ENCODE measurements around the gene SNX13. TPM values are rescaled to one million over a fixed set of nuclear protein-coding genes. Genes with fewer than 3 reads are reported as not detected.

The SNX13 gene
- total RNA-seq, 6 experiments from 2014 or later: 17.1 to 22.5 (median 21.0) TPM

DNA sequence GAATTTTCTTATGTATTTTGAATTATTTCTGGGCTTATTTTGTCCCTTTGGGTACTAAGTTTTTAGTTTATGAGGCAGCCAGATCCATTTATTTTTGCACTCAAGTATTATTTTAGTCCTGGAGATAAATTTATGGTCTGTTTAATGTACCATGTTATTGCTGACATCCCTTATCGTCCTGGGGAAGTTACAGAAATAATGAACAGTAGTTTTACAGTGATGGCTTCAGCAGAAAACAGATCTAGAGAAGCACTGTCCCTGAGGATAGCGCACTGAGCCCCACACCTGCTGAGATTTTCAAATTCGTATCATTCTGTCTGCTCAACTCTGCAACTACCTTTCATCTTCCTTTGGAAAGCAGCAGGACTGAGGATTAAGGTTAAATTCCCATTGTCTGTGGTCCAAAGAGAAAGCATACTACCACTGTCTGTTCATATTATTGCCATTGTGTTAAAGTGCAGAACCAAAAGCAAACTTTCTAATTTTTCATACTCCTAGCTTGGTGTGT is 168.3 kb downstream of the SNX13 start:
- WGBS (ENCODE audit: insufficient coverage, low coverage, low lambda C conversion rate, missing lambda C conversion rate): 46% methylated on average over 3 of the region's 3 CpGs
- Histone ChIP-seq H3K36me3 (no peaks in the 10 kb centered on the region), H3K27ac (no peak overlapping the region), H3K4me1 (no peaks in the 10 kb centered on the region), H3K9me3 (no peaks in the 10 kb centered on the region), H3K27me3 (no peaks in the 10 kb centered on the region), H3K4me3 (no peak overlapping the region)
- no peak for DNase-seq
- TF ChIP-seq, protein P1, sequence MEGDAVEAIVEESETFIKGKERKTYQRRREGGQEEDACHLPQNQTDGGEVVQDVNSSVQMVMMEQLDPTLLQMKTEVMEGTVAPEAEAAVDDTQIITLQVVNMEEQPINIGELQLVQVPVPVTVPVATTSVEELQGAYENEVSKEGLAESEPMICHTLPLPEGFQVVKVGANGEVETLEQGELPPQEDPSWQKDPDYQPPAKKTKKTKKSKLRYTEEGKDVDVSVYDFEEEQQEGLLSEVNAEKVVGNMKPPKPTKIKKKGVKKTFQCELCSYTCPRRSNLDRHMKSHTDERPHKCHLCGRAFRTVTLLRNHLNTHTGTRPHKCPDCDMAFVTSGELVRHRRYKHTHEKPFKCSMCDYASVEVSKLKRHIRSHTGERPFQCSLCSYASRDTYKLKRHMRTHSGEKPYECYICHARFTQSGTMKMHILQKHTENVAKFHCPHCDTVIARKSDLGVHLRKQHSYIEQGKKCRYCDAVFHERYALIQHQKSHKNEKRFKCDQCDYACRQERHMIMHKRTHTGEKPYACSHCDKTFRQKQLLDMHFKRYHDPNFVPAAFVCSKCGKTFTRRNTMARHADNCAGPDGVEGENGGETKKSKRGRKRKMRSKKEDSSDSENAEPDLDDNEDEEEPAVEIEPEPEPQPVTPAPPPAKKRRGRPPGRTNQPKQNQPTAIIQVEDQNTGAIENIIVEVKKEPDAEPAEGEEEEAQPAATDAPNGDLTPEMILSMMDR (IDR thresholded peaks at IDR 0.05): no peak
- TF ChIP-seq POLR2A (IDR thresholded peaks at IDR 0.05): no peak
- ATAC-seq: no peak
- intact Hi-C loops (cut with DNase I): no loop called here

GRCh38 chr7:17770710-17771375 is 169.5 kb downstream of the SNX13 start:
- Histone ChIP-seq H3K27ac (no peak overlapping the region), H3K27me3 (no peaks in the 10 kb centered on the region), H3K4me3 (no peak overlapping the region), H3K9me3 (no peaks in the 10 kb centered on the region), H3K4me1 (no peaks in the 10 kb centered on the region), H3K36me3 (no peaks in the 10 kb centered on the region)
- intact Hi-C loops (cut with DNase I): no loop called here
- TF ChIP-seq, protein P1 (IDR thresholded peaks at IDR 0.05): no peak
- no peak for TF ChIP-seq POLR2A (IDR thresholded peaks at IDR 0.05)
- WGBS (ENCODE audit: insufficient coverage, low coverage, low lambda C conversion rate, missing lambda C conversion rate): 48% methylated on average over 4 of the region's 4 CpGs
- ATAC-seq (peak; percentile 34 to 46 (median 35)), DNase-seq (no peak)

DNA sequence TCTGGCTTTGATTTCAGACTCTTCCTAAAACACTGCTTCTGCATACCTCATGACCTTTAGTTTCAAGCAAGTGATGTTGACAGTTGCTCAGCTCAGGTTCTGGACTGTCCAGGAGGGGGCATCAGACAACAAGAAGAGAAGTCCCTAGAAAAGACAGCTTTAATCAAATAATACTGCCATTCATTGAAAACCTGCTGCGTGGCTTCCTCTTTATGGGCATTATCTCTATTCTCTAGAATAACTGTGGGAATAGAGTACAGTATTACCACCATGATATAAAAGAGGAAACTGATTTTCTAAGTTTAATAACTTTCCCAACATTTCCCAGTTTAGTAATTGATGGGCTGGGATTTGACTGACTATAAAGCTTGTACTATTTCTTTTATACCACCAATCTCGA is 170.4 kb downstream of the SNX13 start:
- intact Hi-C loops (cut with DNase I): no loop called here
- peak; percentile 83 to 90 (median 87) for ATAC-seq

DNA sequence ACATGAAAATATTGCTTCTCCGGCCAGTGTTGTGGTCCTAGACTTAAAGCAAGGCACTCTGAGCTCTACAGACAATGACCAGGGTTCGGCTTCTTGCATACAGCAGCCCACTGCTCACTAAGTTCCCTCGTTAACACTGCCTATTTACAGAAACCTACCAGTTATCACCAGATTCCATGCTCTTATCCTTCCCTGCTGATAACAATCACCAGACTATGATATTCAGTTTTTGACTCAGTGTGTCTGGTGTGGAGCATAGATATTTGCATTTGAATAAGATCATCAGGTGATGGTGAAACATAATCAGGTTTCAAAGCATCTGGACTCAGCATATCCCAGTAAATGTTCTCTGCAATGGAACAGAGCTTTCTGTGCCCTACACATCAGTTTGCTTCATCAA is 182.3 kb downstream of the SNX13 start:
- no peak for TF ChIP-seq POLR2A (IDR thresholded peaks at IDR 0.05)
- TF ChIP-seq, protein P1 (IDR thresholded peaks at IDR 0.05): no peak
- ATAC-seq: no peak
- no peak for DNase-seq
- intact Hi-C loops (cut with DNase I): no loop called here
- Histone ChIP-seq H3K36me3 (no peaks in the 10 kb centered on the region), H3K27ac (no peak overlapping the region), H3K9me3 (no peaks in the 10 kb centered on the region), H3K4me1 (no peaks in the 10 kb centered on the region), H3K4me3 (no peak overlapping the region), H3K27me3 (no peaks in the 10 kb centered on the region)
- 81% methylated on average over 3 of the region's 3 CpGs for WGBS (ENCODE audit: insufficient coverage, low coverage, low lambda C conversion rate, missing lambda C conversion rate)

More for the DNA sequence above, 170.4 kb downstream of the SNX13 start:
- Histone ChIP-seq H3K36me3 (no peaks in the 10 kb centered on the region), H3K27ac (no peak overlapping the region), H3K9me3 (no peaks in the 10 kb centered on the region), H3K4me3 (no peak overlapping the region), H3K27me3 (no peaks in the 10 kb centered on the region), H3K4me1 (no peaks in the 10 kb centered on the region)
- 15% methylated on average over 2 of the region's 2 CpGs for WGBS (ENCODE audit: insufficient coverage, low coverage, low lambda C conversion rate, missing lambda C conversion rate)
- peak; percentile 54 to 64 (median 58) for DNase-seq
- no peak for TF ChIP-seq POLR2A (IDR thresholded peaks at IDR 0.05)
- TF ChIP-seq, protein P1 (IDR thresholded peaks at IDR 0.05): peak; percentile 72 to 77 (median 74)
